ENCODE measurements around the gene ACBD4. TPM values are rescaled to one million over a fixed set of nuclear protein-coding genes. Genes with fewer than 3 reads are reported as not detected.

Gene ACBD4
- total and polyA plus RNA-seq, 9 donors, result 4.1 to 7.7 (median 5.1) TPM

- no peaks in the 10 kb centered on the region for H3K36me3 ChIP-seq (ENCODE audit: control insufficient read depth, insufficient read depth, low read length)
- no peaks in the 10 kb centered on the region for H3K27me3 ChIP-seq (ENCODE audit: control insufficient read depth, insufficient read depth, low read length)
- H3K27ac ChIP-seq (ENCODE audit: low read length), result peak overlapping the region; percentile 100
- H3K4me1 ChIP-seq (ENCODE audit: control insufficient read depth, insufficient read depth, low read length), result peaks cover 40% of the 10 kb centered on the region
- no peak for DNase-seq
- no peaks in the 10 kb centered on the region for H3K9me3 ChIP-seq (replicated peaks; ENCODE audit: control insufficient read depth, low read depth, low read length)
- H3K4me3 ChIP-seq (ENCODE audit: low read length), result no peak overlapping the region
- 75% methylated on average over 10 of the region's 10 CpGs for WGBS (ENCODE audit: insufficient coverage)
Observed at GRCh38 chr17:45146166-45146565, 10.7 kb downstream of the ACBD4 start.

GRCh38 chr17:45146592-45146889 lies 11.1 kb downstream of the ACBD4 start:
- peak overlapping the region; percentile 100 for H3K27ac ChIP-seq (ENCODE audit: low read length)

GRCh38 chr17:45146890-45147580 lies 11.5 kb downstream of the ACBD4 start:
- Histone ChIP-seq H3K36me3 (ENCODE audit: control insufficient read depth, insufficient read depth, low read length) (no peaks in the 10 kb centered on the region), H3K27me3 (ENCODE audit: control insufficient read depth, insufficient read depth, low read length) (no peaks in the 10 kb centered on the region)
- WGBS (ENCODE audit: insufficient coverage), result 8% methylated on average over 24 of the region's 29 CpGs

More at GRCh38 chr17:45146592-45146889, 11.1 kb downstream of the ACBD4 start:
- H3K36me3 ChIP-seq (ENCODE audit: control insufficient read depth, insufficient read depth, low read length), result no peaks in the 10 kb centered on the region
- H3K9me3 ChIP-seq (replicated peaks; ENCODE audit: control insufficient read depth, low read depth, low read length), result no peaks in the 10 kb centered on the region
- WGBS (ENCODE audit: insufficient coverage), result 89% methylated on average over 4 of the region's 4 CpGs
- H3K4me1 ChIP-seq (ENCODE audit: control insufficient read depth, insufficient read depth, low read length), result peaks cover 44% of the 10 kb centered on the region
- H3K4me3 ChIP-seq (ENCODE audit: low read length), result peak overlapping the region; percentile 76
- H3K27me3 ChIP-seq (ENCODE audit: control insufficient read depth, insufficient read depth, low read length), result no peaks in the 10 kb centered on the region
- DNase-seq, result no peak

DNA sequence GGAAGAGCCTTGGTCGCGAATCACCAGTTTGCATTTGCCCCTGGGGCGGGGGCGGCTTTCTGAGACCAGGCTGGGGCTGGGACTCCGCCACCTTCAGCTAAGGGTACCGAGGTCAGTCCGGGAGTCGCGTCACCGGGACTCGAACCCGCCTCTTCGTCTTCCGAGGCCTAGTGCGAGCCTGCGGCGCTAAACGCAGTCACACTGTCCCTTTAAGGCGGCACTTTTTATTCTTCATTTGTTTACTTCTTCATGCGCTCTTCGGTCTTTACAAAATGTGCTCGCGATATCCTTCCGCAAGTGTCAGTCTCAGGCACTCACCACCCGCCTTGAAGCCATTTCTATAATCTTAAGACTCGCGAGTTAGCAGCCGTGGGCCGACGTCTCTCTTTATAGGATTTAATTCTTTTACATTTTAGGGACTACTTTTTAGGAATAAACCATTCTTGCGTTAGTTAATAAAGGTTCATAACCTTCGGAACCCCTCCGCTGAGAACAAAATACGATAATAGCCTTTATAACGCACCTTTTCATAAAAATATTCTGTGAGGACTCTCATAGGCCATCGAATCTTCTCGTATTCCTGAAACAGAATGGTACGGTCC lies 12.2 kb downstream of the ACBD4 start:
- WGBS (ENCODE audit: insufficient coverage), result 0% methylated on average over 31 of the region's 38 CpGs
- H3K9me3 ChIP-seq (replicated peaks; ENCODE audit: control insufficient read depth, low read depth, low read length), result no peaks in the 10 kb centered on the region
- peak overlapping the region; percentile 100 for H3K27ac ChIP-seq (ENCODE audit: low read length)
- H3K36me3 ChIP-seq (ENCODE audit: control insufficient read depth, insufficient read depth, low read length), result no peaks in the 10 kb centered on the region
- peak overlapping the region; percentile 76 for H3K4me3 ChIP-seq (ENCODE audit: low read length)
- no peaks in the 10 kb centered on the region for H3K27me3 ChIP-seq (ENCODE audit: control insufficient read depth, insufficient read depth, low read length)
- DNase-seq, result peak; percentile 99
- peaks cover 48% of the 10 kb centered on the region for H3K4me1 ChIP-seq (ENCODE audit: control insufficient read depth, insufficient read depth, low read length)

More at GRCh38 chr17:45146890-45147580, 11.5 kb downstream of the ACBD4 start:
- DNase-seq, result peak; percentile 97
- Histone ChIP-seq H3K4me3 (ENCODE audit: low read length) (peak overlapping the region; percentile 76), H3K27ac (ENCODE audit: low read length) (peak overlapping the region; percentile 100), H3K4me1 (ENCODE audit: control insufficient read depth, insufficient read depth, low read length) (peaks cover 48% of the 10 kb centered on the region), H3K9me3 (replicated peaks; ENCODE audit: control insufficient read depth, low read depth, low read length) (no peaks in the 10 kb centered on the region)

- Histone ChIP-seq H3K4me3 (ENCODE audit: low read length) (peak within 1 kb of the TSS; percentile 90), H3K27ac (ENCODE audit: low read length) (peak within 1 kb of the TSS; percentile 100), H3K36me3 (ENCODE audit: control insufficient read depth, insufficient read depth, low read length) (no peaks in the 10 kb centered on the region), H3K4me1 (ENCODE audit: control insufficient read depth, insufficient read depth, low read length) (peaks cover 43% of the 10 kb centered on the region), H3K27me3 (ENCODE audit: control insufficient read depth, insufficient read depth, low read length) (no peaks in the 10 kb centered on the region), H3K9me3 (replicated peaks; ENCODE audit: control insufficient read depth, low read depth, low read length) (no peaks in the 10 kb centered on the region)
- peak; percentile 100 for DNase-seq
- WGBS (ENCODE audit: insufficient coverage), result under 1% methylated on average over 50 of the region's 58 CpGs
Observed at GRCh38 chr17:45148183-45149036, 12.9 kb downstream of the ACBD4 start, which contains the start of gene HEXIM1. Gene HEXIM1 (plus strand): TSS chr17:45148475. CDS start chr17:45149191, 716 bp downstream.

DNA sequence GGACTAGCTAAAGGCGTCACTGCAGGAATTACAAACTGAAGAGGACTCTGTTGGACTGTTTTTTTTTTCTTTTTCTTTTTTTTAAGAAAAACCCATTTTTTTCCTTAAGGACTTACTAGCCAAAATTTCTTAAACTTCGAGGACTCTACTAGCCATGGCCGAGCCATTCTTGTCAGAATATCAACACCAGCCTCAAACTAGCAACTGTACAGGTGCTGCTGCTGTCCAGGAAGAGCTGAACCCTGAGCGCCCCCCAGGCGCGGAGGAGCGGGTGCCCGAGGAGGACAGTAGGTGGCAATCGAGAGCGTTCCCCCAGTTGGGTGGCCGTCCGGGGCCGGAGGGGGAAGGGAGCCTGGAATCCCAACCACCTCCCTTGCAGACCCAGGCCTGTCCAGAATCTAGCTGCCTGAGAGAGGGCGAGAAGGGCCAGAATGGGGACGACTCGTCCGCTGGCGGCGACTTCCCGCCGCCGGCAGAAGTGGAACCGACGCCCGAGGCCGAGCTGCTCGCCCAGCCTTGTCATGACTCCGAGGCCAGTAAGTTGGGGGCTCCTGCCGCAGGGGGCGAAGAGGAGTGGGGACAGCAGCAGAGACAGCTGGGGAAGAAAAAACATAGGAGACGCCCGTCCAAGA lies 13.7 kb downstream of the ACBD4 start:
- Histone ChIP-seq H3K27me3 (ENCODE audit: control insufficient read depth, insufficient read depth, low read length) (no peaks in the 10 kb centered on the region), H3K9me3 (replicated peaks; ENCODE audit: control insufficient read depth, low read depth, low read length) (no peaks in the 10 kb centered on the region), H3K27ac (ENCODE audit: low read length) (peak overlapping the region; percentile 97), H3K4me3 (ENCODE audit: low read length) (peak overlapping the region; percentile 90), H3K4me1 (ENCODE audit: control insufficient read depth, insufficient read depth, low read length) (peaks cover 35% of the 10 kb centered on the region), H3K36me3 (ENCODE audit: control insufficient read depth, insufficient read depth, low read length) (no peaks in the 10 kb centered on the region)
- DNase-seq, result peak; percentile 96
- 0% methylated on average over 22 of the region's 32 CpGs for WGBS (ENCODE audit: insufficient coverage)

DNA sequence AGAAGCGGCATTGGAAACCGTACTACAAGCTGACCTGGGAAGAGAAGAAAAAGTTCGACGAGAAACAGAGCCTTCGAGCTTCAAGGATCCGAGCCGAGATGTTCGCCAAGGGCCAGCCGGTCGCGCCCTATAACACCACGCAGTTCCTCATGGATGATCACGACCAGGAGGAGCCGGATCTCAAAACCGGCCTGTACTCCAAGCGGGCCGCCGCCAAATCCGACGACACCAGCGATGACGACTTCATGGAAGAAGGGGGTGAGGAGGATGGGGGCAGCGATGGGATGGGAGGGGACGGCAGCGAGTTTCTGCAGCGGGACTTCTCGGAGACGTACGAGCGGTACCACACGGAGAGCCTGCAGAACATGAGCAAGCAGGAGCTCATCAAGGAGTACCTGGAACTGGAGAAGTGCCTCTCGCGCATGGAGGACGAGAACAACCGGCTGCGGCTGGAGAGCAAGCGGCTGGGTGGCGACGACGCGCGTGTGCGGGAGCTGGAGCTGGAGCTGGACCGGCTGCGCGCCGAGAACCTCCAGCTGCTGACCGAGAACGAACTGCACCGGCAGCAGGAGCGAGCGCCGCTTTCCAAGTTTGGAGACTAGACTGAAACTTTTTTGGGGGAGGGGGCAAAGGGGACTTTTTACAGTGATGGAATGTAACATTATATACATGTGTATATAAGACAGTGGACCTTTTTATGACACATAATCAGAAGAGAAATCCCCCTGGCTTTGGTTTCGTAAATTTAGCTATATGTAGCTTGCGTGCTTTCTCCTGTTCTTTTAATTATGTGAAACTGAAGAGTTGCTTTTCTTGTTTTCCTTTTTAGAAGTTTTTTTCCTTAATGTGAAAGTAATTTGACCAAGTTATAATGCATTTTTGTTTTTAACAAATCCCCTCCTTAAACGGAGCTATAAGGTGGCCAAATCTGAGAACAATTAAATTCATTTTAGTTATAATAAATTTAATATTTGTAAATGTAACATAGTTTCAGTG lies 14.5 kb downstream of the ACBD4 start:
- H3K9me3 ChIP-seq (replicated peaks; ENCODE audit: control insufficient read depth, low read depth, low read length), result no peaks in the 10 kb centered on the region
- H3K36me3 ChIP-seq (ENCODE audit: control insufficient read depth, insufficient read depth, low read length), result no peaks in the 10 kb centered on the region
- WGBS (ENCODE audit: insufficient coverage), result under 1% methylated on average over 35 of the region's 56 CpGs
- H3K27me3 ChIP-seq (ENCODE audit: control insufficient read depth, insufficient read depth, low read length), result no peaks in the 10 kb centered on the region
- H3K27ac ChIP-seq (ENCODE audit: low read length), result peak overlapping the region; percentile 97
- H3K4me1 ChIP-seq (ENCODE audit: control insufficient read depth, insufficient read depth, low read length), result peaks cover 29% of the 10 kb centered on the region
- peak overlapping the region; percentile 90 for H3K4me3 ChIP-seq (ENCODE audit: low read length)
- peak; percentile 91 for DNase-seq

DNA sequence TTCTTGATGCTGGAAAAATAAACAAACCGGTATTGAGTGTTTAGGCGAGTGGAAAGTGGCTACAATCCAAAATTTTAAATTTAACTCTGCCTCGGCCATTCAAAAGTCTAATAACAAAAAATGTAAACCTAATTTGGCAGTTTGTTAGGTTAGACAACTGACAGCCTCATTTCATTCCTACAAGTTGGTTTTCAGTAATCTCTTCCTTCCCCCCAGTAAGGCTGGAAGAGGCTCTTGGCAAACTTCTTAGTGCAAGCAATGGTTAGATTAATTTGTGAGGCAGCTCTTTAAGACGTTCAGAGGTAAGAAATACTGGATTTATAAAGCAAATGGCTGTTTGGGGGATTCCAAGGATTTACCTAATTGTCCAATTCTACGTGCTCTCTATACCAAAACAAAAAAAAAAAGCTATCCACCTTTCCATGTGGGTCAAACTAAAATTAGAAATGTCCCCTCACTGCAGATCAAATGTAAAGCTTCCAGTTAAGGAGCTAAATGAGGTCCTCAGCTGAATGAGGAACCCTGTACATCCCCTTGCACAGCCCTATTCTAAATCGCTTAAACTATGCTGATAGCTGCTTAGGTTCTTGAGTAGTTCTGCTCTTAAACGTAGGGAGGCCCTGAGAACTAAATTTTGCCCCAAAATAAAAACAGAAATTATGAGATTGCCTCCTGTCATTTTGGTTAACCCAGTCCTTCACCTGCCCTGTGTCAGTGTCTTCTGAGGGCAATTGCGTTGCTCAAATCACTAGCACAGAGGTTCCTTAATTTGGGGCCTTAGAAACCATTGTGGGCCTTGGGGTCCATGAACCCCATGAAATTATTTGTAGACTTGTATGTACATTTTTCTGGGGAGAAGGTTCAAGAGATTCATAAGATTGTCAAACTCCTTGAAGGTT lies 15.7 kb downstream of the ACBD4 start:
- Histone ChIP-seq H3K9me3 (replicated peaks; ENCODE audit: control insufficient read depth, low read depth, low read length) (no peaks in the 10 kb centered on the region), H3K4me1 (ENCODE audit: control insufficient read depth, insufficient read depth, low read length) (peaks cover 21% of the 10 kb centered on the region), H3K4me3 (ENCODE audit: low read length) (peak overlapping the region; percentile 90), H3K27me3 (ENCODE audit: control insufficient read depth, insufficient read depth, low read length) (no peaks in the 10 kb centered on the region), H3K27ac (ENCODE audit: low read length) (peak overlapping the region; percentile 97), H3K36me3 (ENCODE audit: control insufficient read depth, insufficient read depth, low read length) (no peaks in the 10 kb centered on the region)
- WGBS (ENCODE audit: insufficient coverage), result 43% methylated on average over 2 of the region's 8 CpGs
- DNase-seq, result peak; percentile 74

All from muscle of leg (tissue), 11 donors.